ENCODE results near the gene EXOC6B. TPM values are rescaled to one million over a fixed set of nuclear protein-coding genes. Genes with fewer than 3 reads are reported as not detected.

Gene EXOC6B
- total and polyA plus RNA-seq, 2 of the 8 experiments (the other 6 are each of a cell fraction or from before 2014, with no cell fraction given): 13.5 to 33.0 TPM

DNA sequence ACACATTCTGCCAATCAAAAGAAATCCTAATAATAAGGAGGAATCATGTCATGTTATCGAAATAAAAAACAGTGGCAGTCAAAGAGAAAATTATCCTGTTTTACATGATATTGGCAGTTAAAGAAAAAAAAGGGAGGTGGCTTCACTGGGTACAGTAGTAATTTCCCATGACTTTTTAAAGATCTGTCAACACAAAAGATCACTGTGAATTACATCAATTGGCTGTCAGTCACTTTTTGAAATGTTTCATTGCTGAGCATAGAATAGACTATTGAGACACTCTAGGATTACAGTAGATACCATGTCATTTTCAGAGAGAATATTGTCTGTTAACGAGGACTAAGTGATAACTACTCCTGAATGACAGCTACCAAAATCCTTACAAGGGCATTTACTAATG lies 342.5 kb downstream of the EXOC6B start:
- FAIRE-seq: no peak
- H3K18ac ChIP-seq (ENCODE audit: extremely low read depth, low read length): no peak overlapping the region

More for the DNA sequence above, 342.5 kb downstream of the EXOC6B start:
- Histone ChIP-seq H2BK20ac (ENCODE audit: low read length) (no peak overlapping the region), H3K79me2 (ENCODE audit: control insufficient read depth in 1 of 2, insufficient read depth in 2 of 2, low read length in 2 of 2) (no peaks in the 10 kb centered on the region), H3K27me3 (replicated peaks in 1 of 4; ENCODE audit: control insufficient read depth in 3 of 4, extremely low read depth in 1 of 4, insufficient read depth in 3 of 4, low read length in 3 of 4) (no peaks in the 10 kb centered on the region), H3K23ac (ENCODE audit: insufficient read length) (no peak overlapping the region), H3K4me2 (ENCODE audit: insufficient read depth in 1 of 2, low read depth in 2 of 2, low read length in 2 of 2) (no peak overlapping the region), H2BK5ac (ENCODE audit: low read depth, low read length) (no peak overlapping the region), H3K56ac (replicated peaks; ENCODE audit: insufficient read length, low read depth, low read length) (no peak overlapping the region), H3K14ac (ENCODE audit: insufficient read length) (no peak overlapping the region), H4K8ac (ENCODE audit: extremely low read depth, insufficient read depth, low read length) (no peak overlapping the region), H4K20me1 (replicated peaks in 1 of 2; ENCODE audit: control insufficient read depth in 1 of 2, insufficient read depth in 2 of 2, low read length in 2 of 2) (no peaks in the 10 kb centered on the region), H2BK120ac (replicated peaks; ENCODE audit: low read depth, low read length) (no peak overlapping the region), H4K5ac (ENCODE audit: insufficient read length, low read depth, low read length) (no peak overlapping the region), H2BK15ac (ENCODE audit: low read length) (no peak overlapping the region), H3K23me2 (ENCODE audit: low read depth, low read length) (no peaks in the 10 kb centered on the region), H2AFZ (ENCODE audit: low read length) (no peak overlapping the region), H2BK12ac (ENCODE audit: low read depth, low read length) (no peak overlapping the region), H3K36me3 (ENCODE audit: control insufficient read depth in 2 of 4, insufficient read depth in 4 of 4, low read length in 3 of 4) (no peaks in the 10 kb centered on the region; a peak in 1 of 8 replicates), H2AK5ac (ENCODE audit: low read depth, low read length) (no peak overlapping the region), H3K9ac (replicated peaks in 1 of 4; ENCODE audit: extremely low read depth in 1 of 4, low read depth in 3 of 4, low read length in 3 of 4) (no peak overlapping the region), H3K4me3 (ENCODE audit: extremely low read depth in 1 of 4, insufficient read depth in 2 of 4, low read depth in 3 of 4, low read length in 4 of 4) (no peak overlapping the region), H4K91ac (replicated peaks; ENCODE audit: insufficient read length, low read length) (no peak overlapping the region), H3K27ac (ENCODE audit: low read depth, low read length) (no peak overlapping the region), H3K4ac (replicated peaks; ENCODE audit: insufficient read length, low read depth, low read length) (no peak overlapping the region), H3K79me1 (ENCODE audit: low read depth, low read length) (no peaks in the 10 kb centered on the region), H3K4me1 (replicated peaks in 1 of 4; ENCODE audit: control insufficient read depth in 3 of 4, insufficient read depth in 4 of 4, low read length in 3 of 4) (no peaks in the 10 kb centered on the region), H3K9me3 (ENCODE audit: insufficient read depth in 2 of 2, low read depth in 1 of 2, low read length in 1 of 2) (no peaks in the 10 kb centered on the region)
- ChIA-PET CTCF (ENCODE audit: partially characterized antibody) (no interaction called here), POLR2A (ENCODE audit: partially characterized antibody) (no interaction called here)
- 92% methylated on average over 2 of the region's 2 CpGs; no CpG with 5 or more reads in 1 of the 2 experiments for WGBS, 2 experiments (ENCODE audit: extremely low coverage in 1 of 2, insufficient coverage in 1 of 2, insufficient read length in 1 of 2, insufficient replicate concordance in 2 of 2, low coverage in 1 of 2, low lambda C conversion rate in 2 of 2, missing lambda C conversion rate in 1 of 2)
- TF ChIP-seq BRCA1 (IDR thresholded peaks at IDR 0.05; ENCODE audit: low read depth, low read length) (no peak), JUN (IDR thresholded peaks at IDR 0.05; ENCODE audit: low read depth, low read length) (no peak), GABPA (IDR thresholded peaks at IDR 0.05; ENCODE audit: borderline replicate concordance, insufficient read depth, low read length) (no peak), PHF8 (conservative IDR thresholded peaks at IDR 0.05; ENCODE audit: low read depth, low read length) (no peak), POLR2A (IDR thresholded peaks at IDR 0.05; ENCODE audit: control extremely low read depth in 1 of 2, low read depth in 2 of 2, low read length in 2 of 2) (no peak), HDAC6 (IDR thresholded peaks at IDR 0.05; ENCODE audit: low read depth, low read length) (no peak), CHD2 (IDR thresholded peaks at IDR 0.05; ENCODE audit: low read length) (no peak)
- TF ChIP-seq, protein P1, sequence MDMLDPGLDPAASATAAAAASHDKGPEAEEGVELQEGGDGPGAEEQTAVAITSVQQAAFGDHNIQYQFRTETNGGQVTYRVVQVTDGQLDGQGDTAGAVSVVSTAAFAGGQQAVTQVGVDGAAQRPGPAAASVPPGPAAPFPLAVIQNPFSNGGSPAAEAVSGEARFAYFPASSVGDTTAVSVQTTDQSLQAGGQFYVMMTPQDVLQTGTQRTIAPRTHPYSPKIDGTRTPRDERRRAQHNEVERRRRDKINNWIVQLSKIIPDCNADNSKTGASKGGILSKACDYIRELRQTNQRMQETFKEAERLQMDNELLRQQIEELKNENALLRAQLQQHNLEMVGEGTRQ (IDR thresholded peaks at IDR 0.05; ENCODE audit: low read length): no peak
- no peak for DNase-seq (ENCODE audit: low read depth in 1 of 2, low spot score in 2 of 2)
